Jurkat, Clone E6-1 (cell line): Measurements from ENCODE around the gene STYXL2. TPM values are rescaled to one million over a fixed set of nuclear protein-coding genes. Genes with fewer than 3 reads are reported as not detected.

Source experiments
- DNase-seq: peaks from one replicate; pipeline ENCODE4 v3.0.0-alpha.2; 2011; ENCODE audit warnings: low read depth, low spot score
- H3K4me3 ChIP-seq: 2 replicates; pipeline ENCODE4 v1.5.1; 2011; ENCODE audit warnings: mild to moderate bottlenecking, low read length, control low read depth, moderate library complexity
- polyA plus RNA-seq: library from polyadenylated mRNA; unstranded; fragments of >200 nt; gene quantifications from one replicate; pipeline ENCODE4 v1.2.1, GENCODE V29; 2012; ENCODE audit warnings: missing spikeins; ENCODE audit not compliant: insufficient read length, insufficient read depth

Gene STYXL2
- 0.21 TPM for polyA plus RNA-seq

DNA sequence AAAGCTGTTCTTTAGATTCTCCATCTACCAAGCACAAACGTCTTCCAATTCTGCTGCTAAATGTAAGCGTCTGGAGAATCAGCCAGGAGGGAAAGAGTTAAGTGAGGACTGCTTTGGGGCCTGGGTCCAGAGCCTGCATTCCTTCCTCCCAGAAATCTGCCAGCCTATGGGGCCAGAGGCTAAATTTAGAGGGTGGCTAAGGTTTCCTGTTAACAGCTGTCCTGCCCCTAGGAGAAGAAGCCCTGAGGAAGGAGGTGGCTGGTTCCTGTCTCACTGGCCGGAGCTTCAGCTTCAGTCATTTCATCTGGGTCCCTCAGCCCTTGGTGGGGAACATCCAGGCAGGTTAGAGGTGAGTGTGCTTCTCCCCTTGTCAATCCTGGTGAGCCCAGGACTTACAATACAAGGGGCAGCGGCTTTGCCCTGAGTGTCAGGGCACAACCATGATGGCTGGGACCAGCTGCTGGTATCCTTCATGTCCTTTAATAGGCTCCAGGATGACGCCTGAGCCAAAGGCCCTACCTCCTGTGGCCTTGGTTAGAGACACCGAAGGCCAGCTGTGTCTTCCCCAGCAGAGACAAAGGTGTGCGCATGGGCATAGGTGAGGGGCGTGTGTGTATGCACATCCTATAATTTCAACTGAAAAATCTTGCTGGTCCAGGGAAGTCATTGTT, at the start of gene STYXL2:
STYXL2 (plus strand) TSS at position 230 of the 671 bp plus-strand sequence. CDS start 775 bp downstream, outside the sequence.
- H3K4me3 ChIP-seq, result no peak within 1 kb of the TSS
- DNase-seq, result no peak

GRCh38 chr1:167051907-167052306, 42.0 kb upstream of the STYXL2 start:
- no peak overlapping the region for H3K4me3 ChIP-seq
- no peak for DNase-seq

DNA sequence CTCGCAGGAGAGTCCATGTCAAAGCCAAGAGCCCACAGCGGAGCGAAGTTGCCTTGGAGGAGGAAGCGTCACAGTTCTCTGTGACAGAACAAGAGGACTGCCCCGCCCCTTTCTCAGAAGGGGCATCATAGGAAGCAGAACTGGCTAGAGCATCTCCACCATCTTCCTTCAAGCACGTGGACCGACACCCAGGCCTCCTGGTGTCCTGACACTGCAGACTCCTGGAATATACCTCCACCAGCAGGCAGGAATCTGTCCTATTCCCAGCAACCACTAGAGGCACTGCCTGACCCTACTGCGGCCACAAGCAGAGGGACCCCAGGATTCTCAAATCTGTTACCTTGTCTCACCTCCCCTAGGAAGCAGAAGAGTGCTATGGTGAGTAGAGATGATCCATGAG, 41.5 kb upstream of the STYXL2 start:
- DNase-seq, result no peak

DNA sequence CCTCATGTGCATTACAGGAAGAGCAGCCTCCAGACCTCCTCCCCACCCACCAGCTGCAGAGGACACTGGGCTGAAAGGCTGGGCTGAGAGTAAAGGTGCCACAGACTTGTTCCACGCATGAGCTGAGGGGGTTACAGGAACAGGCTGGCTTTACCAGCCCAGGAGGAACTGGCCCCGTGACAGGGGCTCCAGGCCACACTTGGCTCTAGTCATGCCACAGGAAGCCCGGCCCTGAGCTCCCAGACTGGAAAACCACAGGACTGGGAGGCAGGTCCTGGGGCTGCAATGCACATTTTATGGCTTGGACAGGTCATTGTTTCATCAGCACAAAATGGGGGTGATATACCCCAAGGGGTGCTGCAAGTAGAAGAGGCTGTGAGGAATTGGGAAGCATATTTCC, 39.3 kb upstream of the STYXL2 start:
- no peak overlapping the region for H3K4me3 ChIP-seq
- no peak for DNase-seq

More for the DNA sequence above, 41.5 kb upstream of the STYXL2 start:
- H3K4me3 ChIP-seq, result no peak overlapping the region

- H3K4me3 ChIP-seq, result no peak overlapping the region
- DNase-seq, result no peak
Observed at GRCh38 chr1:167054946-167055630, 38.8 kb upstream of the STYXL2 start.

DNA sequence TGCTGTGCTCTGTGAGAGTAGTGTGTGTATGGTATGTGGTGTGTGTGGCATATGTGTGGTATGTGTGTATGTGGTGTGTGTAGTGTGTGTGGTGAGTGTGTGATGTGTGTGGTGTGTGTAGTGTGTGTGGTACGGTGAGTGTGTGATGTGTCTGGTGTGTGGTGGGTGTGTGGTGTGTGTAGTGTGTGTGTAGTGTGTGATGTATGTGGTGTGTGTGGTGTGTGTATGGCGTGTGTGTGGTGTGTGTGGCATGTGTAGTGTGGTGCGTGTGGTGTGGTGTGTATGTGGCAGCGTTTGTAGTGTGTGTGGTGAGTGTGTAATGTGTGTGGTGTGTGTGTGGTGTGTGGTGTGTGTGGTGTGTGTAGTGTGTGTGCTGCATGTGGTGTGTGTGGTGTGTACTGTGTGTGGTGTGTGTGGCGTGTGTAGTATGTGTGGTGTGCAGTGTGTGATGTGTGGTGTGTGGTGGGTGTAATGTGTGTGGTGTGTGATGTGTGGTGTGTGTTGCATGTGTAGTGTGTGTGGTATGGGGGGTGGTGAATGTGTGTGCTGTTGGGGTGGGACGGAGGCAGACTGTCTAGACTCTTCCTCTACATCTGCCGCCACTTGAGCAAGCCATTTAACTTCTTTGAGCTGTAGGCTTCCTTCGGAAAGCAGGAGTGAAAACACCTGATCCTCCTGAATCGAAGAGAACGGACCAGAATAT, 37.2 kb upstream of the STYXL2 start:
- no peak overlapping the region for H3K4me3 ChIP-seq
- DNase-seq, result no peak

GRCh38 chr1:167057241-167057688, 36.6 kb upstream of the STYXL2 start:
- DNase-seq, result peak; percentile 74
- no peak overlapping the region for H3K4me3 ChIP-seq

DNA sequence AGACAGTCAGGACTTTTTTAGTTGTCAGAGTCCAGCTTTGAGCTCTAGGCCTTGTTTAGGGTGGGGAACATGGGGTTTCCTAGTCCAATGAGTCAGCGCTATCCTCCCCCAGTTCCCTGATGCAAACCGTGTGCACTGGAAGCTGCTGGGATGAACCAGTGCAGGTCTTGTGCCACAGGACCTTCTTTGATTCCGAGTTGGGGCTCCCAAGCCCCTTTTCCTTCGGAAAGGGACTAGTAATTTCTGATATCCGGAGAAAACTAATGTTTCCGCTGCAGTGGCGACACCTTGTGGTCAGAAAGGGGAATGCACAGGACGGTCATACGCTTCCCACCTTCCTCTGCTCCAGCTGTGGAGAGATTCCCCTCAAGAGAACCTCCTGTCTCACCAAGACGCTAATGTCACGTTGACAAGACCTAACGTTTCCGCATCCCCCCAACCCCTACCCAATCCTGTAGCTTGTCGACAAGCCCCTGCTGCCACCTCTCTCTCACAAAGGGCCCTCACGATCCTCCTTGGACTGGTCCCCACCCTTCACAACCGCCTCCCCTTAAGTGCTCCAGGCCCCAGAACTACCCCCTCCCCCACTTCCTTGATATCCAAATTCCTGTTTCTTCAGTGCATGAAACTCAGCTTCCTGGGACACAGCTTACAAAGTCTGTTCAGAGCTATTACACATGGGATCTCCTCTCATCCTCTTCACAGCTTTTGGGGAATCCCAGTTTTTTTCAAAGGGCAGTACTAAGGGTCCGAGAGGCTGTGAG, 34.6 kb upstream of the STYXL2 start:
- DNase-seq, result peak; percentile 64
- H3K4me3 ChIP-seq, result peak overlapping the region; percentile 35

DNA sequence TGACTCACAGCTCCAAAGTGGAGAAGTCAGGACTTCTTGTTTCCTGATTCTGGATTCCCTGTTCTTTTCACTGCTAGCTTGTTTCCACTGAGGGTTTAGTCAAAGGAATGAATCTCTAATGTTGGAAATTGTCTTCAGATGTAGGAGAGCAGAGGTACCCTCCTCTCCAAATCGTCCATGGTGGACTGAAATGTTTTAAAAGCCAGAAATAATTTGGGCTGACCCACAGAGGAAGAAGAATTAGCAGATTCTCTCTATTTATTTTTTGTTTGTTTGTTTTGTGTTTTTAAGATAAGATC, 34.1 kb upstream of the STYXL2 start:
- no peak for DNase-seq
- no peak overlapping the region for H3K4me3 ChIP-seq

GRCh38 chr1:167060141-167061072, 33.5 kb upstream of the STYXL2 start:
- no peak for DNase-seq
- no peak overlapping the region for H3K4me3 ChIP-seq

DNA sequence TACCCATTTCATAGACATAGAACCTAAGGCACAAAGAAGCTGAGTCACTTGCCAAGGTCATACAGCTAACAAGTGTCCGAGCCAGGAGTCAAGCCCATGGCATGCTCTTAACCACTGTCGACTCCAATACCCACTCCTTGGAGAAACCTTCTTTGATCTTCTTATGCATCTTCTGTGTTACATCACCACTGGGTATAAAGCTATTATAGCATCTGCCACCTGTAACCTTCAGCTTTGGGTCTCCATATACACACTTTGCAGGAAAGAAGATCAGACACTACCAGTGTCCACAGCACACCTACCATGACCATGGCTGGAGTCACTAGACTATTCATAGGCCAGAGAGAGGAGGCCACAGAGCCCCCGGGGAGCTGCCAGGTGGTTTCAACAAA, 32.8 kb upstream of the STYXL2 start:
- H3K4me3 ChIP-seq, result no peak overlapping the region
- no peak for DNase-seq

DNA sequence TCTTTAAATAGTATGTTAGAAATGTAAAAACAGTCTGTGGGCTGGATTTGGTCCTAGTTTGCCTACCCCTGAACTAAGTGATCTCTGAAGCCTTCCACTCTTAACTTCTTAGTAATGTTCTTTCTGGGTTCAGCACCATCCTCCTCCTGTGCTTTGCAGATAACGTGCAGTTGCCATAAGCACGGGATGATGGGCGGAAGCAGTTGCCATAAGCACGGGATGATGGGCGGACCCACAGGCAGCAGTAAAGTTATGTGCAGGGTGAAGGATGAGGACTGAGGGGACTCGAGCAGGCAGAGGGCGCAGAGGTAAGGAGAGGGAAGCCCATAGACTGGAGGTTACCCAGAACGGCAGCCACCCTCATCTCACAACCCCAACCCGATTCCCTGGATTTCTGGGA, 29.3 kb upstream of the STYXL2 start:
- no peak for DNase-seq
- no peak overlapping the region for H3K4me3 ChIP-seq

DNA sequence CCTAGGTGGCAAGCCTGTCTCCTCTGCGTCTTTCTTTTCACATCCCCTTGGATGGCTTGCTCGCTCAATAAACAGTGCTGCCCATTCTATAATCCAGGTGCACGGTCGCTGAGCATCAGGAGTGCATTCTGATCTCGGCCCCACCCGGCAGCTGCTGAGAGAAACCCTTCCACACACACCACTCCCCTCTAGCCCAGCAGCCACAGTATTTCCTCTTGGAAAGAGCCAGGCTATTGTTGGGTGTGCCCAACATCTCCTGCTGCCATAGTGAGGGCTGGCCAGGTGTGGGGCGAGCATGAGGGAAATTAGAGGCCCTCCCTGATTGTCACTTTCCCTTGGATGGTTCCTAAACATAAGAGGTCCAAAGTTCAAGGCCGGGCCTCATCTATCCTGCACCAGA, 28.4 kb upstream of the STYXL2 start:
- DNase-seq, result no peak
- no peak overlapping the region for H3K4me3 ChIP-seq

DNA sequence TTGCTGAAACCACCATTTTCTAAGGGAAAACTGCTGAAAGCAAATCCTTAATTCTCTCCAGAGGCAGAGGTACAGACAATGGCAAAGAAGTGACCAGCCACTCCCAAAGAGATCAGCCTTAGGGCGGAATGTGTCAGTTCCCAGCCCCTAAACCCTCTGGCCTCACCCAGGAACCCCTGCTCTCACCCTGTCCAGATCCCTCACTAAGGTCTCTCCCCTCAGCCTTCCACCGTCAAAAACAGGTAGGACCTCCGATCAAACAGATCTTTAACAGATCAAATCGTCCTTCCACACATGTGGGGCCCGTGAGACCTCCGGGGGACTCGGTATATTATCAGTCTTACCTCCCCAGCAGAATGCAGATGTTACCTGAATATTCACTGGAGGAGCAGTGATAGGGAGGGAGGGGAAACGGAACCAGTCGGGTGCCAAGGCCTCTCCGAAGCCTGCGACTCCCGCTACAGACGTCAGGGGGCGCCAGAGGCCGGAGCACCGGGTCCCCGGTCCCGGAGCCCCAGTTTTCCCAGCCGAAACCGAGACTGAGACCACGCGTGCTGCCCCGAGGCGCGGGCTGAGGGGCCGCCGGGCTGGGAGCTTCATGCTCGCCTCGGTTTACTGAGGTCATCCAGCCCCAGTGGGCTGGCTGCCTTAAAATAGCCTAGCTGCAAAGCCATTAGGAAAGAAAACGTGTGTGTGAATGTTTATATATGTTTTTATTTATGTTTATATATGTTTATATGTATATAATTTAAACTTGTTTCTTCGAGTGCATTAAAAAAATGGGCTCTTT, 27.3 kb upstream of the STYXL2 start:
- peak; percentile 46 for DNase-seq
- peak overlapping the region; percentile 37 for H3K4me3 ChIP-seq

DNA sequence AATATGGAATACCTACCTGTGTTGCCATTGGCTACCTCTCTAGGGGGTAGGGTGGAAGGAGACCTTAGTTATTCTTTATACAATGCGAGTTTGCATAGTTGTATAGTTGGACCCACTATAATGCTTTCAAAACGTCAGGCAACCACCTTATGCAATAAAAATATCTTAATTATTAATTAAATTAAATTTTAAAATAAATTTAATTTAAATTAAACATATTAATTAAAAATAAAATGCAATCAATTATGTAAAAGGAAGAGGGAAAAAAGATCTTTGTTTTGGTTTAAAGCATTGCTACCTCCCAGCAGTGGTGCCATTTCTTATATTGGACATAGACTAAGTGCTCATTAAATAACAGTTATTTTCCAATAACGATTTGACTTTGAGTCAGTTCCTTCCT, 26.0 kb upstream of the STYXL2 start:
- DNase-seq, result no peak
- H3K4me3 ChIP-seq, result no peak overlapping the region

GRCh38 chr1:167068761-167069160, 25.1 kb upstream of the STYXL2 start:
- H3K4me3 ChIP-seq, result no peak overlapping the region
- DNase-seq, result no peak

GRCh38 chr1:167071286-167071685, 22.6 kb upstream of the STYXL2 start:
- no peak overlapping the region for H3K4me3 ChIP-seq

DNA sequence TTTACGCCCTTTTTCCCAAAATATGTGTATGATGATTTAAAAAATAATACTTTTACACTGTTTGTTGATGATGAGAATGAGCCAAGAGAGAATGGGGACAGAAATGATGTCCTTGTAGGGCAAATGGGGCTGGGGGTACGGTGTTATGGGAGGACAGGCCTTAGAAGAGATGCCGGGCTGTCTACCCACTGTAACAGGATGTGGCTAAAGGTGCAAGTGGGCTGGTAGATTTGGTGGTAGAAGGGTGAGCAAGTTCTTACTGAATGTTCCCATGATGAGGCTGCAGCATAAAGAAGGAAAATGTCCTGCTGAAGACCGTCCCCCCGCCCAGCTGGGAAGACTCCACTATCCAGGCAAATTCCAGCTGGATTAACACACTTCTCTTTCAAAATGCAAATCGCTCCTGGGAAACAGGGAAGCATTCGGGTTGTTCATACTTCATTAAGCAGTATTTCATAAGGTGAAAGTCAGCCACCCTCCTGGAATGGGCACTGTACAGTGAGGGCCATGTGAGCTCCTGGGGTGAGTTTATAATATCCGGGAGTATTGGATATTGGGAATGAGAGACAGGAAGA, 17.7 kb upstream of the STYXL2 start:
- peak; percentile 56 for DNase-seq
- H3K4me3 ChIP-seq, result no peak overlapping the region

More at GRCh38 chr1:167071286-167071685, 22.6 kb upstream of the STYXL2 start:
- DNase-seq, result no peak
